ENCODE data around the gene SNRPD1. TPM values are rescaled to one million over a fixed set of nuclear protein-coding genes. Genes with fewer than 3 reads are reported as not detected.

The SNRPD1 gene
- total RNA-seq, 4 donors from 2014 or later, result 4.1 to 8.5 (median 6.7) TPM

DNA sequence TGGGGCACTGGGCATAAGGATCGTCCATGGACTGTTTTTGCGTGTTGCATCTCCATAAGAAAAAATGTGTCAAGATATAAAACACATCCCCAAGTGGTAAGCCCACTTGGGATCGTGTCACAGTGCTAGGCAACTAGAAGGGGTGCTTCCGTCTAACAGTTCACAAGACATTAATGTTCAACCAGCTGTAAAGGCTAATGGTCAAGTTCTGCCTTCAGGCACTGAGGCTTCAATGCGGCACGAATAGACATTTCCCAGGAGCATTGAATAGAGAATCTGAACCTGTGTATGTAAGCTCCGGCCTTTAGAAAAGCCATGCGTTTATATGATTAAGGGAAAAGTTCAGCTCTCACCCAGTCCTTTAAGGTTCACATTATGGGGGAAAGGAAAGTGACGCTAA lies 50.5 kb downstream of the SNRPD1 start:
- WGBS, 2 donors, result 95% methylated on average over 9 of the region's 9 CpGs
- Histone ChIP-seq H3K4me3 (replicated peaks in 1 of 3) (no peak overlapping the region), H3K36me3 (peaks cover 0 to 2% of the 10 kb centered on the region in 2 donors), H3K27me3 (no peaks in the 10 kb centered on the region), H3K27ac (no peak overlapping the region), H3K9me3 (no peaks in the 10 kb centered on the region), H3K4me1 (peaks cover 5 to 9% of the 10 kb centered on the region in 2 donors)
- intact Hi-C loops (cut with DNase I), result no loop called here
- no peak for DNase-seq
- TF ChIP-seq, protein P1, sequence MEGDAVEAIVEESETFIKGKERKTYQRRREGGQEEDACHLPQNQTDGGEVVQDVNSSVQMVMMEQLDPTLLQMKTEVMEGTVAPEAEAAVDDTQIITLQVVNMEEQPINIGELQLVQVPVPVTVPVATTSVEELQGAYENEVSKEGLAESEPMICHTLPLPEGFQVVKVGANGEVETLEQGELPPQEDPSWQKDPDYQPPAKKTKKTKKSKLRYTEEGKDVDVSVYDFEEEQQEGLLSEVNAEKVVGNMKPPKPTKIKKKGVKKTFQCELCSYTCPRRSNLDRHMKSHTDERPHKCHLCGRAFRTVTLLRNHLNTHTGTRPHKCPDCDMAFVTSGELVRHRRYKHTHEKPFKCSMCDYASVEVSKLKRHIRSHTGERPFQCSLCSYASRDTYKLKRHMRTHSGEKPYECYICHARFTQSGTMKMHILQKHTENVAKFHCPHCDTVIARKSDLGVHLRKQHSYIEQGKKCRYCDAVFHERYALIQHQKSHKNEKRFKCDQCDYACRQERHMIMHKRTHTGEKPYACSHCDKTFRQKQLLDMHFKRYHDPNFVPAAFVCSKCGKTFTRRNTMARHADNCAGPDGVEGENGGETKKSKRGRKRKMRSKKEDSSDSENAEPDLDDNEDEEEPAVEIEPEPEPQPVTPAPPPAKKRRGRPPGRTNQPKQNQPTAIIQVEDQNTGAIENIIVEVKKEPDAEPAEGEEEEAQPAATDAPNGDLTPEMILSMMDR (IDR thresholded peaks at IDR 0.05), result no peak
- no peak for TF ChIP-seq POLR2A (IDR thresholded peaks at IDR 0.05)

DNA sequence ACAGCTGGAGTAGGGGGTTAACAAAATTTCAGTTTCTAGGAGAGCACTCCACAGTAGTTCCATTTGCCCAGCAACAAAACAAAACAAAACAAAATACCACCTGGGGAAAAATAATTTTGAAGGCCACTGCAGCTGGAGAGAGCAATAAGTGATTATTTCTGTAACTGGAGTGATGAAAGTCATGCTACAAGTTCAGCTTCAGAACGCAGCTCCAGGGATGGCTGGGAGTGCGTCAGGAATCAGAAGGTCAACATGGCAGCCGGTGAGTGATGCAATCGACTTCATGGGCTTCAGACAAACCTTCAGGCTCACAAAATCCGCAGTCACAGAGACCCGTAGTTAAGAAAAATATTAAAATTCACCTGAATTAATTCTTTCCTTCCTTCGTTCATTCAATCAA lies 51.5 kb downstream of the SNRPD1 start:
- Histone ChIP-seq H3K4me3 (replicated peaks in 1 of 3) (no peak overlapping the region), H3K4me1 (peaks cover 5 to 9% of the 10 kb centered on the region in 2 donors), H3K27me3 (no peaks in the 10 kb centered on the region), H3K9me3 (no peaks in the 10 kb centered on the region), H3K27ac (peak overlapping the region in 2 of 3 donors; percentile 3 to 32), H3K36me3 (peaks cover 0 to 2% of the 10 kb centered on the region in 2 donors)
- DNase-seq, result no peak
- intact Hi-C loops (cut with DNase I), result no loop called here
- no peak for TF ChIP-seq POLR2A (IDR thresholded peaks at IDR 0.05)
- TF ChIP-seq, protein P1 (IDR thresholded peaks at IDR 0.05), result no peak
- WGBS, 2 donors, result 82 to 83% methylated on average over 7 of the region's 7 CpGs

DNA sequence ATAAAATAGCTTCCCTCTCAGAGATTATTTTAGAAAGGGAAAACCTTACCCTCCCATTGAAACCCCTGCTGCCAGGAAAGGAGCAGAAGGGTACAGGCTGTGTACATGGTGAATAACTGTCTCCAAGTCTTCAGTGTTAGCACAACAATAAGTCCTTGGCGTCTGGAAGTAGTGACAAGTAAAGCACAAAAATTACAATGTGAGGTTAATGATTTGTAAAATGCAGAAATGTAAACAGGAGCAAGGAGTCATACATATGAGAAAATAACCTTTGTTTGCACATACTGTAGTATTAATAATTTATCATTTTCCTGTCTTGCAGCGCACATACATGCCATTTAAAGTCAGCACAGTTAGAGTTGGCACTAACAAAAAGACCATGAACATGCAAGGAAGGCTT lies 52.0 kb downstream of the SNRPD1 start:
- intact Hi-C loops (cut with DNase I), result no loop called here
- no peak for DNase-seq

DNA sequence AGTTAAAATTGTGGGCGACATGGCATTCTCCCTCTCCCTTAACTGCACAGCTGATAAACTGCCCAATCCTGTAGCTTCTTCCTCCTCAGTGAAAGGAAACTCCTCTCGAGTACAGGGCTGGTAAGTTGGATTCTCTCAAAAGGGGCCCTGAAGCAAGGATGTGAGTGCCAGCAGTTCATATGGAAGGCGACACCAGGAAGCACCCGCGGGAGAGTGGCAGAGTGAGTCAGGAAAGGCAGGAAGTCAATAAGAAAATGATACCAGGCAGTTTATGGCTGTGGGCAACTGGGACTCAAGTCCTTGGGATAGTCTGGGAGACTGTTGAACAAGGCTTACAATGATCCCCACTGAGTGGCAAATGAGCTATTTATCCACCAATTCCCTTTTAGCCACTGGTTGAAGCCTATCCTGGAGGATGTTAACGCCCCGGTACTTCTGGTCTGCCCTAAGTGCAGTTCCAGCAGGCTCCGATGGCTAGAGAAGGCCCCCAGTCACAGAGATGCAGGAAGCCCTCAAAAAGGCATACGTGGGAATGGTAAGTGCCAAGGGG lies 57.7 kb downstream of the SNRPD1 start:
- 84 to 89% methylated on average over 9 of the region's 9 CpGs for WGBS, 2 donors
- intact Hi-C loops (cut with DNase I), result no loop called here
- TF ChIP-seq, protein P1 (IDR thresholded peaks at IDR 0.05), result no peak
- TF ChIP-seq POLR2A (IDR thresholded peaks at IDR 0.05), result no peak
- Histone ChIP-seq H3K27ac (no peak overlapping the region), H3K4me1 (peaks cover 12 to 13% of the 10 kb centered on the region in 2 donors), H3K27me3 (no peaks in the 10 kb centered on the region), H3K36me3 (no peaks in the 10 kb centered on the region), H3K4me3 (replicated peaks in 1 of 3) (no peak overlapping the region), H3K9me3 (no peaks in the 10 kb centered on the region)
- no peak for DNase-seq

More for the DNA sequence above, 52.0 kb downstream of the SNRPD1 start:
- TF ChIP-seq, protein P1 (IDR thresholded peaks at IDR 0.05), result no peak
- no peak for TF ChIP-seq POLR2A (IDR thresholded peaks at IDR 0.05)
- no peaks in the 10 kb centered on the region for H3K27me3 ChIP-seq
- no peak overlapping the region for H3K4me3 ChIP-seq (replicated peaks in 1 of 3)
- peaks cover 5 to 9% of the 10 kb centered on the region in 2 donors for H3K4me1 ChIP-seq
- 86 to 93% methylated on average over 2 of the region's 2 CpGs for WGBS, 2 donors
- no peaks in the 10 kb centered on the region for H3K36me3 ChIP-seq
- no peaks in the 10 kb centered on the region for H3K9me3 ChIP-seq
- H3K27ac ChIP-seq, result peak overlapping the region in 2 of 3 donors; percentile 3 to 32

DNA sequence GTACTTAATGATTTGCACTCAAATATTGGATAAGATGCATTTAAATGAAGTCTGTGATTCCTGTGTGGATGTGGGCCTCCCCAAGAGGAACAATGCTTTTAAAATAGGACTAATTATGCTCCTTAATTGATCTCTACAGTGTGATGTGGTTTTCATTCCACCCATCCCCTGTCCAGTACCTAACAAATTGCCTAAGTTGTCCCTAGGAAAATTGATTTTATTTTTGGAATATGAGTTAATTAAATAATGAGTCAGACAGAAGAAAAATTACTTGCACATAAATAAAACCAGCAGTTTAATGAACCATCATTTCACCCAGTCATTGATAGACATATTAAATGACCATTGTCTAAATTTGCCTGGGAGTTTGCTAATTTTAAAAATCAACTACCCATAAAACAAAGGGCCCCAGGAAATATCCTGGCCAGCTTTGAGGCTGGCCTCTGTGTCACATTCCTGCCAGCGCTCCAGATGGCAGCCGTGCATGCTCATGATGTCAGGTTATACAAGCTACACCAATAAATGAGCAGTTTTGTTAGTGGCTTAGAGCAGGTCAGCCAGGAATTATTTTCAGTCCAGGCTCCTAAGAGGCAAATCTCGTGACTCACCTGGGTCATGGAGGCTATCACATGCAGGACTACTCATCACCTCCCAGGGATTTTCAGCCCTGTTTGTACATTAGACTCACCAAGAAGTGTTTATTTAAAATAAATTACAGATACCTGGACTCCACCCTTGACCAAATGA lies 60.6 kb downstream of the SNRPD1 start:
- Histone ChIP-seq H3K27me3 (no peaks in the 10 kb centered on the region), H3K36me3 (no peaks in the 10 kb centered on the region), H3K4me1 (peaks cover 12 to 21% of the 10 kb centered on the region in 2 donors), H3K9me3 (no peaks in the 10 kb centered on the region), H3K4me3 (replicated peaks in 1 of 3) (no peak overlapping the region), H3K27ac (peak overlapping the region; percentile 78 to 92 (median 87))
- TF ChIP-seq, protein P1 (IDR thresholded peaks at IDR 0.05), result no peak
- TF ChIP-seq POLR2A (IDR thresholded peaks at IDR 0.05), result peak in 1 of 2 donors; percentile 35
- 18 to 53% methylated on average over 3 of the region's 3 CpGs for WGBS, 2 donors
- intact Hi-C loops (cut with DNase I), result no loop called here
- DNase-seq, result peak; percentile 90 to 93
